Caco-2 (cell line): Measurements from ENCODE around the gene RAB36. TPM values are rescaled to one million over a fixed set of nuclear protein-coding genes. Genes with fewer than 3 reads are reported as not detected.

Source experiments
- BruUV-seq: library from RNA; stranded (reverse); fragments of 400-500 nt; replicated peaks from 2 replicates; lab custom pipeline; 2021; lab: Mats Ljungman, UMichigan
- CTCF ChIA-PET: fragments of 300-600 bp; sonication (Branson Sonifier 250); formaldehyde crosslinking; loops from one replicate; lab custom pipeline; 2022; ENCODE audit warnings: antibody characterized with exemption; lab: Charles Lee
- POLR2A ChIA-PET: fragments of 300-600 bp; sonication (Branson Sonifier 250); formaldehyde crosslinking; loops from one replicate; lab custom pipeline; 2022; ENCODE audit warnings: antibody characterized with exemption; lab: Charles Lee
- DNase-seq, 2 experiments: peaks; one replicate each; pipeline versions ENCODE4 v3.0.0 to v3.0.0-alpha.2; 2020 to 2022
- H3K27me3 ChIP-seq: replicated peaks from 2 replicates; pipeline ENCODE4 v1.6.0; 2011; ENCODE audit warnings: low read length; ENCODE audit not compliant: control insufficient read depth, insufficient read depth
- H3K36me3 ChIP-seq: 2 replicates; pipeline ENCODE4 v1.5.1; 2011; ENCODE audit warnings: low read length; ENCODE audit not compliant: control insufficient read depth, insufficient read depth
- H3K4me1 ChIP-seq: fragments of 250-450 bp; sonication (Bioruptor Pico); 2 replicates; pipeline ENCODE4 v1.5.1; 2020; ENCODE audit warnings: mild to moderate bottlenecking
- H3K4me3 ChIP-seq: 2 replicates; pipeline ENCODE4 v1.5.1; 2011; ENCODE audit warnings: low read depth, mild to moderate bottlenecking, control low read depth, low read length
- H3K9me3 ChIP-seq: fragments of 250-450 bp; sonication (Bioruptor Pico); 2 replicates; pipeline ENCODE4 v1.5.1; 2020; ENCODE audit warnings: mild to moderate bottlenecking, moderate library complexity
- H3K27ac Mint-ChIP-seq: one replicate; pipeline ENCODE4 v1.8.0; 2022; ENCODE audit warnings: mixed read lengths; ENCODE audit not compliant: unreplicated experiment
- H3K27me3 Mint-ChIP-seq: one replicate; pipeline ENCODE4 v1.8.0; 2022; ENCODE audit warnings: mixed read lengths; ENCODE audit not compliant: insufficient read depth, unreplicated experiment
- H3K36me3 Mint-ChIP-seq: one replicate; pipeline ENCODE4 v1.8.0; 2022; ENCODE audit warnings: mild to moderate bottlenecking, mixed read lengths; ENCODE audit not compliant: insufficient read depth, unreplicated experiment
- H3K4me1 Mint-ChIP-seq: one replicate; pipeline ENCODE4 v1.8.0; 2022; ENCODE audit warnings: low read depth, mixed read lengths; ENCODE audit not compliant: unreplicated experiment
- H3K4me3 Mint-ChIP-seq: one replicate; pipeline ENCODE4 v1.8.0; 2022; ENCODE audit warnings: mild to moderate bottlenecking, moderate library complexity, mixed read lengths; ENCODE audit not compliant: unreplicated experiment
- H3K9me3 Mint-ChIP-seq: one replicate; pipeline ENCODE4 v1.8.0; 2022; ENCODE audit warnings: mixed read lengths; ENCODE audit not compliant: unreplicated experiment
- intact Hi-C: fragments of 100-400 bp; cut with micrococcal nuclease; formaldehyde crosslinking; loops from one replicate; pipeline ENCODE4 v1.10.0; 2022; ENCODE audit not compliant: unreplicated experiment
- total RNA-seq: library from RNA; stranded (reverse); gene quantifications from 2 replicates; pipeline ENCODE4 v1.2.3, GENCODE V29; 2022
- TF ChIP-seq, protein P1 (sequence below), 2 experiments: fragments of 200-600 bp in 1 of 2; IDR thresholded peaks; 1 replicate in 1 of 2; 2 replicates in 1 of 2; pipeline versions ENCODE4 v1.5.1 to v1.8.0; 2011 to 2022; ENCODE audit warnings: antibody characterized with exemption in 1 of 2, control low read depth in 1 of 2, inconsistent platforms in 1 of 2, low read depth in 1 of 2, low read length in 1 of 2, mild to moderate bottlenecking in 1 of 2, moderate library complexity in 1 of 2; ENCODE audit not compliant: insufficient read depth in 1 of 2, severe bottlenecking in 1 of 2, unreplicated experiment in 1 of 2

The RAB36 gene
- total RNA-seq, 1 experiment from 2014 or later: 0.52 TPM

DNA sequence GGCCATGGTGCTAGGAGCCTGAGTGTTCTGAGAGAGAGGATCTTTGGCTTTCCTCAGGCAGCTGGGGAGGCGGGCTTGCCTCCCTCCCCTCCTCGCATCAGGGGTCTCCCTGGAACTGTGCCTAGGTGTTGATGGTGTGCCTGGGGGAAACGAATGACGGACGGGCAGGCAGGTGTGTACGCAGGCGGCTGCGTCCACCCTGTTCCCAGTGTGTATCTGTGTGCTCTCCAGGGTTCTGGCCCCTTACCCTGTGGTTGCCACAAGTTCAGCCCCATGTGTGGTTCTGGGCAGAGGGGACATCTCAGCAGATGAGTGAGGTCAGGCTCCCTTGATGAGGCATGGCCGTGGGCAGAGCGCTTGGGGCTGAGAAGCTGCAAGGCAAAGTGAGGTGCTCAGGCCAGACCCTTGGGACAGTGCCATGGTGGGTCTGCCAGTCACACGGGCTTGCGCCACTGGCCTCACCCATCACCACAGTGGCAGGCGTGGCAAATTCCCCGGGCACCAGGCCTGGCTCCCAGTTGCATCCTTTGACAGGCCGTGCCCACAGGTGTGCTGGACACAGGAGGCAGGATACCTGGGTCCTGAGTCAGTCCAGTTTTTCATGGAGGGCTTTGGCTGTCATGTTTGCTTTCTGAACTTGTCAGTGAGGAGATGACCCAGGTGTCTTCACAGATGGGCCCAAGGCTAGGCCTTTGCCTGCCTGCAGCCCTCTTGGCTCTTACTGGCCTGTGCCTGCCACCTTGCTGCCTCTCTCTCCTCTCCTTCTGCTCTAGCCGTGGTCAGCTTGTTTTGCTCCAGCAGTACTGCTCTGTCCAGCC, 47.7 kb upstream of the RAB36 start:
- BruUV-seq: no TSS peak
- Mint-ChIP-seq H3K27ac (no peak overlapping the region), H3K9me3 (no peaks in the 10 kb centered on the region), H3K27me3 (no peaks in the 10 kb centered on the region), H3K4me1 (no peaks in the 10 kb centered on the region), H3K36me3 (no peaks in the 10 kb centered on the region), H3K4me3 (no peak overlapping the region)
- no peak for DNase-seq
- POLR2A ChIA-PET: no interaction called here
- no peak overlapping the region for H3K4me3 ChIP-seq
- no peaks in the 10 kb centered on the region for H3K36me3 ChIP-seq
- no peaks in the 10 kb centered on the region for H3K4me1 ChIP-seq
- H3K27me3 ChIP-seq: no peaks in the 10 kb centered on the region
- TF ChIP-seq, protein P1, sequence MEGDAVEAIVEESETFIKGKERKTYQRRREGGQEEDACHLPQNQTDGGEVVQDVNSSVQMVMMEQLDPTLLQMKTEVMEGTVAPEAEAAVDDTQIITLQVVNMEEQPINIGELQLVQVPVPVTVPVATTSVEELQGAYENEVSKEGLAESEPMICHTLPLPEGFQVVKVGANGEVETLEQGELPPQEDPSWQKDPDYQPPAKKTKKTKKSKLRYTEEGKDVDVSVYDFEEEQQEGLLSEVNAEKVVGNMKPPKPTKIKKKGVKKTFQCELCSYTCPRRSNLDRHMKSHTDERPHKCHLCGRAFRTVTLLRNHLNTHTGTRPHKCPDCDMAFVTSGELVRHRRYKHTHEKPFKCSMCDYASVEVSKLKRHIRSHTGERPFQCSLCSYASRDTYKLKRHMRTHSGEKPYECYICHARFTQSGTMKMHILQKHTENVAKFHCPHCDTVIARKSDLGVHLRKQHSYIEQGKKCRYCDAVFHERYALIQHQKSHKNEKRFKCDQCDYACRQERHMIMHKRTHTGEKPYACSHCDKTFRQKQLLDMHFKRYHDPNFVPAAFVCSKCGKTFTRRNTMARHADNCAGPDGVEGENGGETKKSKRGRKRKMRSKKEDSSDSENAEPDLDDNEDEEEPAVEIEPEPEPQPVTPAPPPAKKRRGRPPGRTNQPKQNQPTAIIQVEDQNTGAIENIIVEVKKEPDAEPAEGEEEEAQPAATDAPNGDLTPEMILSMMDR (IDR thresholded peaks at IDR 0.05; ENCODE audit: insufficient read depth in 1 of 2, low read depth in 1 of 2, low read length in 1 of 2, severe bottlenecking in 1 of 2, unreplicated experiment in 1 of 2): no peak
- H3K9me3 ChIP-seq: no peaks in the 10 kb centered on the region
- intact Hi-C loops: no loop called here
- CTCF ChIA-PET: no interaction called here

DNA sequence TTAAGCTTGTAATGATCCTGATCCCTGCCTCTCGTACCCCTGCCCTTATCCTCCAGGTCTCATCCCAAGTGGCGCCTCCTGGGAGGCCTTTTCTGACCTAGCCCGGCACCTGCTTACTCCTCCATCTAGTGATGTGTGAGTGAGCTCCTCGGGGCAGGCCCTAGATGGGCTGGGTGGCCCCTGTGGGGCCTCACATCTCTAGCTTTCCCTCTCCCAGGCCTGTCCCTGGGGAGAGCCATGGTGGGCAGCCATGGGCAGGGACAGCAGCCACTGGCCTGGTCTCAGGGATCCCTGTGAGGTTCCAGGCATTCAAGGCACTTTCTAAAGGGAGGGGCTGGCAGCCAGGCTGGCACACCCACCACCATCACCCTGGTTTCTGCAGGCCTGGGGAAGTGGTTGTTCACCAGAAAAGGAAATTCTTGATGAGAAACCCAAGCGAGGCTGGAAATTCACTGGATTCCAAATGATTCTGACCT, 47.0 kb upstream of the RAB36 start:
- Histone ChIP-seq H3K27me3 (no peaks in the 10 kb centered on the region), H3K4me1 (no peaks in the 10 kb centered on the region), H3K36me3 (no peaks in the 10 kb centered on the region), H3K4me3 (no peak overlapping the region), H3K9me3 (no peaks in the 10 kb centered on the region)
- no peak for DNase-seq
- CTCF ChIA-PET: no interaction called here
- intact Hi-C loops: no loop called here
- H3K4me1 Mint-ChIP-seq: no peaks in the 10 kb centered on the region
- POLR2A ChIA-PET: no interaction called here
- no peaks in the 10 kb centered on the region for H3K36me3 Mint-ChIP-seq
- BruUV-seq: no TSS peak
- TF ChIP-seq, protein P1 (IDR thresholded peaks at IDR 0.05; ENCODE audit: insufficient read depth in 1 of 2, low read depth in 1 of 2, low read length in 1 of 2, severe bottlenecking in 1 of 2, unreplicated experiment in 1 of 2): no peak
- H3K4me3 Mint-ChIP-seq: no peak overlapping the region
- no peaks in the 10 kb centered on the region for H3K27me3 Mint-ChIP-seq
- H3K9me3 Mint-ChIP-seq: no peaks in the 10 kb centered on the region
- no peak overlapping the region for H3K27ac Mint-ChIP-seq

GRCh38 chr22:23098718-23099530, 46.4 kb upstream of the RAB36 start:
- Mint-ChIP-seq H3K27me3 (no peaks in the 10 kb centered on the region), H3K36me3 (no peaks in the 10 kb centered on the region), H3K4me3 (no peak overlapping the region), H3K27ac (no peak overlapping the region), H3K4me1 (no peaks in the 10 kb centered on the region), H3K9me3 (no peaks in the 10 kb centered on the region)
- no peaks in the 10 kb centered on the region for H3K36me3 ChIP-seq
- intact Hi-C loops: no loop called here
- no peaks in the 10 kb centered on the region for H3K4me1 ChIP-seq
- no peak overlapping the region for H3K4me3 ChIP-seq
- no peaks in the 10 kb centered on the region for H3K27me3 ChIP-seq
- TF ChIP-seq, protein P1 (IDR thresholded peaks at IDR 0.05; ENCODE audit: insufficient read depth in 1 of 2, low read depth in 1 of 2, low read length in 1 of 2, severe bottlenecking in 1 of 2, unreplicated experiment in 1 of 2): no peak
- POLR2A ChIA-PET: no interaction called here
- no peaks in the 10 kb centered on the region for H3K9me3 ChIP-seq
- CTCF ChIA-PET: no interaction called here
- DNase-seq: no peak
- no TSS peak for BruUV-seq
